ENCODE data around the gene MYL3. TPM values are rescaled to one million over a fixed set of nuclear protein-coding genes. Genes with fewer than 3 reads are reported as not detected.

MYL3 gene
- total and polyA plus RNA-seq, 2 experiments from 2014 or later: not detected

DNA sequence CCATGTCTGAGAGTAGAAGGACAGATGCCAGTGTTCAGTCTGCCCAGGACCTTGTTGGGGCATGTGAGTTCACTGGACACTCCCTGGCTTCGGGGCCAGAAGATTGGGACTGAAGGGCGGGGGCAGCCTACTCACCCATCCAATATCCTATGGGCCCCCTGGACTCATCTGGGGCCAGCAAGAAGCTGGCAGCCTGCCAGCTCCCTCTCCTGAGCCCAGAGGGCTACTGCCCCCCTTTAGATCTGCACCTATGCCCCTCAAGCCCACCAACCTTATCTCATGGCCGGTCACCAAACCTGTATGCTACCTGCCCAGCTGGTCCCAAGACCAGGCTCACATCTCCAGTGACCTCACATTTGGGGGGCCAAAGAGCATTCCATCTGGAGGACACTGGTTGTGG is 22.4 kb upstream of the MYL3 start:
- Histone ChIP-seq H3K9me2 (ENCODE audit: insufficient read depth) (no peaks in the 10 kb centered on the region), H3F3A (replicated peaks; ENCODE audit: low read depth) (no peaks in the 10 kb centered on the region), H4K20me1 (replicated peaks; ENCODE audit: insufficient read depth) (no peaks in the 10 kb centered on the region), H3K4me3 (no peak overlapping the region), H3K36me3 (ENCODE audit: insufficient read depth) (no peaks in the 10 kb centered on the region), H3K4me1 (ENCODE audit: insufficient read depth) (peaks cover 39% of the 10 kb centered on the region), H3K4me2 (no peak overlapping the region), H3K79me2 (replicated peaks; ENCODE audit: insufficient read depth) (no peaks in the 10 kb centered on the region), H3K27ac (ENCODE audit: low read depth) (no peak overlapping the region), H3K27me3 (ENCODE audit: insufficient read depth) (peaks cover 82% of the 10 kb centered on the region), H2AFZ (no peak overlapping the region)
- no peak for DNase-seq (ENCODE audit: low spot score)
- Mint-ChIP-seq H3K27me3 (ENCODE audit: insufficient read depth, low read depth, poor library complexity) (peaks cover 77% of the 10 kb centered on the region), H3K27ac (no peak overlapping the region), H3K36me3 (ENCODE audit: low read depth) (no peaks in the 10 kb centered on the region; the same call in 2 of the 3 replicates), H3K9me3 (no peaks in the 10 kb centered on the region), H3K4me1 (peaks cover 19% of the 10 kb centered on the region), H3K4me3 (no peak overlapping the region)
- TF ChIP-seq, protein P1, sequence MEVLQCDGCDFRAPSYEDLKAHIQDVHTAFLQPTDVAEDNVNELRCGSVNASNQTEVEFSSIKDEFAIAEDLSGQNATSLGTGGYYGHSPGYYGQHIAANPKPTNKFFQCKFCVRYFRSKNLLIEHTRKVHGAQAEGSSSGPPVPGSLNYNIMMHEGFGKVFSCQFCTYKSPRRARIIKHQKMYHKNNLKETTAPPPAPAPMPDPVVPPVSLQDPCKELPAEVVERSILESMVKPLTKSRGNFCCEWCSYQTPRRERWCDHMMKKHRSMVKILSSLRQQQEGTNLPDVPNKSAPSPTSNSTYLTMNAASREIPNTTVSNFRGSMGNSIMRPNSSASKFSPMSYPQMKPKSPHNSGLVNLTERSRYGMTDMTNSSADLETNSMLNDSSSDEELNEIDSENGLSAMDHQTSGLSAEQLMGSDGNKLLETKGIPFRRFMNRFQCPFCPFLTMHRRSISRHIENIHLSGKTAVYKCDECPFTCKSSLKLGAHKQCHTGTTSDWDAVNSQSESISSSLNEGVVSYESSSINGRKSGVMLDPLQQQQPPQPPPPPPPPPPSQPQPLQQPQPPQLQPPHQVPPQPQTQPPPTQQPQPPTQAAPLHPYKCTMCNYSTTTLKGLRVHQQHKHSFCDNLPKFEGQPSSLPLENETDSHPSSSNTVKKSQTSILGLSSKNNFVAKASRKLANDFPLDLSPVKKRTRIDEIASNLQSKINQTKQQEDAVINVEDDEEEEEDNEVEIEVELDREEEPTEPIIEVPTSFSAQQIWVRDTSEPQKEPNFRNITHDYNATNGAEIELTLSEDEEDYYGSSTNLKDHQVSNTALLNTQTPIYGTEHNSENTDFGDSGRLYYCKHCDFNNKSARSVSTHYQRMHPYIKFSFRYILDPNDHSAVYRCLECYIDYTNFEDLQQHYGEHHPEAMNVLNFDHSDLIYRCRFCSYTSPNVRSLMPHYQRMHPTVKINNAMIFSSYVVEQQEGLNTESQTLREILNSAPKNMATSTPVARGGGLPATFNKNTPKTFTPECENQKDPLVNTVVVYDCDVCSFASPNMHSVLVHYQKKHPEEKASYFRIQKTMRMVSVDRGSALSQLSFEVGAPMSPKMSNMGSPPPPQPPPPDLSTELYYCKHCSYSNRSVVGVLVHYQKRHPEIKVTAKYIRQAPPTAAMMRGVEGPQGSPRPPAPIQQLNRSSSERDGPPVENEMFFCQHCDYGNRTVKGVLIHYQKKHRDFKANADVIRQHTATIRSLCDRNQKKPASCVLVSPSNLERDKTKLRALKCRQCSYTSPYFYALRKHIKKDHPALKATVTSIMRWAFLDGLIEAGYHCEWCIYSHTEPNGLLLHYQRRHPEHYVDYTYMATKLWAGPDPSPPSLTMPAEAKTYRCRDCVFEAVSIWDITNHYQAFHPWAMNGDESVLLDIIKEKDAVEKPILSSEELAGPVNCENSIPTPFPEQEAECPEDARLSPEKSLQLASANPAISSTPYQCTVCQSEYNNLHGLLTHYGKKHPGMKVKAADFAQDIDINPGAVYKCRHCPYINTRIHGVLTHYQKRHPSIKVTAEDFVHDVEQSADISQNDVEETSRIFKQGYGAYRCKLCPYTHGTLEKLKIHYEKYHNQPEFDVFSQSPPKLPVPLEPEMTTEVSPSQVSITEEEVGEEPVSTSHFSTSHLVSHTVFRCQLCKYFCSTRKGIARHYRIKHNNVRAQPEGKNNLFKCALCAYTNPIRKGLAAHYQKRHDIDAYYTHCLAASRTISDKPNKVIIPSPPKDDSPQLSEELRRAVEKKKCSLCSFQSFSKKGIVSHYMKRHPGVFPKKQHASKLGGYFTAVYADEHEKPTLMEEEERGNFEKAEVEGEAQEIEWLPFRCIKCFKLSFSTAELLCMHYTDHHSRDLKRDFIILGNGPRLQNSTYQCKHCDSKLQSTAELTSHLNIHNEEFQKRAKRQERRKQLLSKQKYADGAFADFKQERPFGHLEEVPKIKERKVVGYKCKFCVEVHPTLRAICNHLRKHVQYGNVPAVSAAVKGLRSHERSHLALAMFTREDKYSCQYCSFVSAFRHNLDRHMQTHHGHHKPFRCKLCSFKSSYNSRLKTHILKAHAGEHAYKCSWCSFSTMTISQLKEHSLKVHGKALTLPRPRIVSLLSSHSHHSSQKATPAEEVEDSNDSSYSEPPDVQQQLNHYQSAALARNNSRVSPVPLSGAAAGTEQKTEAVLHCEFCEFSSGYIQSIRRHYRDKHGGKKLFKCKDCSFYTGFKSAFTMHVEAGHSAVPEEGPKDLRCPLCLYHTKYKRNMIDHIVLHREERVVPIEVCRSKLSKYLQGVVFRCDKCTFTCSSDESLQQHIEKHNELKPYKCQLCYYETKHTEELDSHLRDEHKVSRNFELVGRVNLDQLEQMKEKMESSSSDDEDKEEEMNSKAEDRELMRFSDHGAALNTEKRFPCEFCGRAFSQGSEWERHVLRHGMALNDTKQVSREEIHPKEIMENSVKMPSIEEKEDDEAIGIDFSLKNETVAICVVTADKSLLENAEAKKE (CRISPR knock-in tag; IDR thresholded peaks at IDR 0.05): no peak
- TF ChIP-seq CTCF (conservative IDR thresholded peaks at IDR 0.05; ENCODE audit: low read depth in 2 of 2) (no peak), POLR2AphosphoS5 (IDR thresholded peaks at IDR 0.05; ENCODE audit: low read depth) (no peak), CREB1 (CRISPR knock-in tag; IDR thresholded peaks at IDR 0.05; ENCODE audit: low read depth) (no peak)
- TF ChIP-seq, protein P2, sequence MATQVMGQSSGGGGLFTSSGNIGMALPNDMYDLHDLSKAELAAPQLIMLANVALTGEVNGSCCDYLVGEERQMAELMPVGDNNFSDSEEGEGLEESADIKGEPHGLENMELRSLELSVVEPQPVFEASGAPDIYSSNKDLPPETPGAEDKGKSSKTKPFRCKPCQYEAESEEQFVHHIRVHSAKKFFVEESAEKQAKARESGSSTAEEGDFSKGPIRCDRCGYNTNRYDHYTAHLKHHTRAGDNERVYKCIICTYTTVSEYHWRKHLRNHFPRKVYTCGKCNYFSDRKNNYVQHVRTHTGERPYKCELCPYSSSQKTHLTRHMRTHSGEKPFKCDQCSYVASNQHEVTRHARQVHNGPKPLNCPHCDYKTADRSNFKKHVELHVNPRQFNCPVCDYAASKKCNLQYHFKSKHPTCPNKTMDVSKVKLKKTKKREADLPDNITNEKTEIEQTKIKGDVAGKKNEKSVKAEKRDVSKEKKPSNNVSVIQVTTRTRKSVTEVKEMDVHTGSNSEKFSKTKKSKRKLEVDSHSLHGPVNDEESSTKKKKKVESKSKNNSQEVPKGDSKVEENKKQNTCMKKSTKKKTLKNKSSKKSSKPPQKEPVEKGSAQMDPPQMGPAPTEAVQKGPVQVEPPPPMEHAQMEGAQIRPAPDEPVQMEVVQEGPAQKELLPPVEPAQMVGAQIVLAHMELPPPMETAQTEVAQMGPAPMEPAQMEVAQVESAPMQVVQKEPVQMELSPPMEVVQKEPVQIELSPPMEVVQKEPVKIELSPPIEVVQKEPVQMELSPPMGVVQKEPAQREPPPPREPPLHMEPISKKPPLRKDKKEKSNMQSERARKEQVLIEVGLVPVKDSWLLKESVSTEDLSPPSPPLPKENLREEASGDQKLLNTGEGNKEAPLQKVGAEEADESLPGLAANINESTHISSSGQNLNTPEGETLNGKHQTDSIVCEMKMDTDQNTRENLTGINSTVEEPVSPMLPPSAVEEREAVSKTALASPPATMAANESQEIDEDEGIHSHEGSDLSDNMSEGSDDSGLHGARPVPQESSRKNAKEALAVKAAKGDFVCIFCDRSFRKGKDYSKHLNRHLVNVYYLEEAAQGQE (IDR thresholded peaks at IDR 0.05; ENCODE audit: unreplicated experiment): no peak
- ATAC-seq: no peak
